ENCODE data around the gene CCDC88C.
"Not testable (repeated sequence)": the region's sequence is repeated elsewhere in the genome, so short reads cannot be mapped to it uniquely, and the experiment has no call there.

Gene CCDC88C

GRCh38 chr14:91284791-91285548, 132.7 kb downstream of the CCDC88C start:
- peak; percentile 52 for DNase-seq

- DNase-seq: no peak
Measured at GRCh38 chr14:91284146-91284790, 133.4 kb downstream of the CCDC88C start.

- DNase-seq: no peak
Measured at GRCh38 chr14:91283666-91284065, 134.0 kb downstream of the CCDC88C start.

DNA sequence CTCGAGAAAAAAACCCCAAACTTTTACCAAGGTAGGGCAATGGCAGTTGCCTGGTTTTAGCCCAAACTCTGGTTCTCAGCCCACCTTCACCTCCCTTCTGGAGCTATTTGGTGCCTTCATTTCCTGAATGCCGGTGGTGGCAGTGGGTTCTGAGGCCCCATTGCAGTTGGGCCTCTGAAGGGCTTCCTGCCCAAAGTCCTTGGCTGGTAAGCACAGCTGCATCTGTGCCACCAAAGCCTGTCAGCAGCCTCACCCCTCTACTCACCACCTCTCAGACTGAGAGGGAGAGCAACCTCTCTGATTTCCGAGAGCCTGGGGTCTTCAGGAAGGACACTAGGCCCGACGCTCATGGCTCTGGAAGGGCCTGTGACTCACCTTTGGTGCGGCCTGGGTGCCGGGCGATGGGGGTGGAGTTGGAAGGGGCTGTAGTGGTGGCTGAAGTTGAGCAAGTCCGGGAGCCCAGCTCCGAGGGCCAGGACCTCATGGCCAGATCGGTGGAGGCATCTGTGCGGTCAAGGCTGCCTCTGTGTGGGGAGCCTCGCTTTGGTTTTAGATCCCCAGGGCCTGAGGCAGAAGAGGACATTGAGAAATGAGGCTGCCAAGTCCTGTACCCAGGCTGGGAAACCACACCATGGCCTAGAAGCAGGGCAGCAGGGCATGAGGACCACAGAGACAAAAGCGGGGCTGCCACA, 134.5 kb downstream of the CCDC88C start:
- no peak for DNase-seq

DNA sequence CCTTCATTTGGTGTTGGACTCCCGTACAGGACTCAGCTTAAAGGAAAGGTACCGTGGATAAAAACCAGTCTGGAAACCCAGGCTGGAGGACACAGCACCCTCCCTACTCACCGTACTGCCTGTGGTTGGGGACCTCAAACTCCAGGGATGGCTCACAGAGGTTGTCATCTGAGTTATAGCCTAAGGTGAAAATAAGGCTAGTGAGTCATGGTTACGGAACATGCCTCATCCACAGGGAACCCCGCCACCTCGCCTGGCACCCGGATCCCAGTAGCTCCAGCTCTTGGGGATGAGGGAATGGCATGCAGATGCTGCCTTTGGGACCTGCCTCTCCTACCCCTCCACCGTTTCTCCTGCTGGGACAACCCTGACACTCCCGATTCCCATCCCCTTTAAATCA, 136.3 kb downstream of the CCDC88C start:
- DNase-seq: no peak

- no peak for DNase-seq
Measured at GRCh38 chr14:91280129-91280528, 137.5 kb downstream of the CCDC88C start.

DNA sequence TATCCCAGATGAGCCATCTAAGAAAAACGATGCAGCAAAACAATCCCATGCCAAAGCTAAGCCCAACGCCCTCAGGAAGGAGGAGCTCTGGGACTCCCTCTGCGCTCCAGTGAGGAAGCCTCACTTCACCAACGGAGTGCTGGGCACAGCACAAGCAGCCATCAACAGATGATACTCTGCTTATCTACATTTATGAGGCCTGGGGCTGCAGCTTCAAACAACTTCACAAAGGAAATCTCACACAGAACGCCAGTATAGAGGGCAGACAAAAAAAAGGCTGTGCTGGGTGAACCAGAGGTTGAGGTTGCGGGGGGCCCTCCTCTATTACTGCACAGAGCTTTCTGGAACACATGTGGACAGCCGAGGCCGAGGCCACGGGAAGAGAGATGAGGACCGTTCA, 138.3 kb downstream of the CCDC88C start:
- DNase-seq: no peak

DNA sequence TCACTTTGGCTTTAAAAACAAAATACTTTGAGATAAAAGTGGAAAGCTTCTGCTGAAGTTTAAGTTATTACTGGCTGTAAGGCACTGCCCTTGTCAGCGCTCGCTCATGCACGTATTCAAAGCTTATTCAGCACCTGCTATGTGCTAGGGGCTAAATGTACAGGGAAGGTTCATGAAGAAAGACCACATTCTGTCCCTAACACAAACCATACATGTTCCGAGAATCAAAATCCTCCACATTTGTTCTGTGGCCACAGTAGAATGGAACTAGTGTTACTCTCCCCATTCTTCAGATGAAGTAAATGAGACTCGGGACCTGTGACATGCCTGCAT, 139.3 kb downstream of the CCDC88C start:
- no peak for DNase-seq

GRCh38 chr14:91277546-91278382, 139.9 kb downstream of the CCDC88C start:
- DNase-seq: no peak

DNA sequence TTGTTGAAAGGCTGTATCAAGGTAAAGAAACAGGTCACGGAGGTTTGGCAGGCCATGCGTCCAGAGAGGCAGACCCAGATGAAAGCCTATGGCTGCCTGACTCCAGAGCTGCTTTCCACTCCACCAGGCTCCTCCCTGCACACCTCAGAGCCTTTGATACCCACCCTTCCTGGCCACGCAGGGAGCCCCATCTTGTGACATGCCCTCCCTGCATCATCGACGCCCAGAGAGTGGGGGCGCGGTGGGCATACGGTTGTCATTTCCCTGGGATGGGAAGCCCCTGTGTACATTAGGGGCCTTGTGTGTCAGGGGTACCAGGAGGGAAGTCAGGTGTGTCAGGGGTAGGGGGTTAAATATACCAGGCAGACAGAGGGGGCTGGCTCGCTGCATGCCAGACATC, 142.8 kb downstream of the CCDC88C start:
- no peak for DNase-seq

- DNase-seq: no peak
Measured at GRCh38 chr14:91273885-91274273, 143.7 kb downstream of the CCDC88C start.

GRCh38 chr14:91273273-91273884, 144.2 kb downstream of the CCDC88C start:
- DNase-seq: no peak

DNA sequence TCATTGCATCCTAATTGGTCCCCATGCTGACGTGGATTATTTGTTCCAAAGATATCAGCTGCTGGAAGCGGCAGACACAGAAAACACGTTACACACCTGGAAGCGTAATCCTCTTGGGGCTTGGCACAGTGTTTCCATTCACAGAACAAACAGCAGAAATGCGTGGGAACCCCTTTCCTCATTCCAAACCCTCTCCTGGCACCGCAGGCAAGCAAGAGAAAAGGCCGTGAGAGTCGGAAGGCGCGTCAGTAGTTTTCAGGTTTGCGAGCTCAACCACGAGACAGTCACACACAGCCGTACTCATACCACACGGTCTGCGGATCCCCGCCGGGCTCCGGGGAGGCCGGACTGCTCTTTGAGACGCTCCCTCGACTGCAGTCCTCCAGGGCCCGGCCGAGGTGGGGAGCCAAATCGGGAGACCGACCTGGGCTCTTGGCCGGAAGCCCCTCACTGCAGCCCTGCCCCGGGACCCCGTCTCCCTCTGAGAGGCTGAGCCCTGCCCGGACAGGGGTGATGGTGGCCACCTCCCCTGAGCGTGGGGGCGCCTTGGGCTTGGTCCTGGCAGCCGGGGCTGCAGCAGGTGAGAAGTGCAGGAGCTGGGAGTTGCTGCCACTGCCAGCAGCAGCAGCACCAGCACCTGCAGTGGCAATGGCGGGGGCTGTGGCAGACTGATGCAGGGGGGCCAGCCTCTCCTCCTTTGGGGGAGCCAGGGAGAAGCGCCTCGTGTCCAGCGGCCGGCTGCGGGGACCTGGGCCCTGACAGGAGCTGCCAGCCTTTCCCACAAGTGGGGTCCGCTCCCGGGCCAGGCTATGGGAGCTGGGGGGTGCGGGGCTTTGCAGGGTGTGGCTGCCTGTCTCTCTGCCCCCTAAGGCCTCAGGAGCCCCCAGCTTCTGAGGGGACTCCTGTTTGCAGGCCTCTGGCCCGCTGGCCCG, 145.0 kb downstream of the CCDC88C start:
- DNase-seq: no peak

DNA sequence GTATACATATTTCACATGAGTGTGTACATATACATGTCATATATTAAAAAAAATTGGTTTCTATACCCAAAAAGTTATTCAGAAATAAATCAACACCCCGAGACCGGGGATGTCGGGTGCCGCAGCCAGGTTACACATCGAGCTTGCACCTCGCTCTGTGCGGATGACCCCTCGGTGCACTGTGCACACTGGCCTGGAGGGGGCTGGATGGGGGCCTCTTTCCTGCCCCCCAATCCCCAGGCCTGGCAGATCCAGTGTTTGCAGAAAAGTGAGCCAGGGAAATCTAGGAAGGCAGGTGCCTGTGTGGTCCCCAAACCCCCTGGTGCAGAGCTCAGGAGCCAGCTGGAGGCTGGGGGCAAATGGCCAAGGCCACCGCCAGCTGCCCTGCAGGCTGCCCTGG, 146.0 kb downstream of the CCDC88C start:
- DNase-seq: no peak

DNA sequence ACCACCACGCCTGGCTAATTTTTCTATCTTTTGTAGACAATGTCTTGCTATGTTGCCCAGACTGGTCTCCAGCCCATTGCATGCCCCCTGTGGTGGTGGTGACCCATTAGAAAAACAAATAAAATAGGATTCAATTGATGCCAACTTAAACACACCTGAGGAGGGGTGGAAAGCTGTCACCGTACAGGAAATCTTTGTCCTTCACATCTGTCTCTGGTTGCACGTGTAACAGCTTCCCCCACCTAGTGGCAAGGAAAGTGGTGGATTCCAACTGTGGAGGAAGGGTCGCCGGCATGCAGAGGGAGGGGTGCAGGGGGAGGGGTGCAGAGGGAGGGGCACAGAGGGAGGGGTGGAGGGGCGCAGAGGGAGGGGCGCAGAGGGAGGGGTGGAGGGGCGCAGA, 147.0 kb downstream of the CCDC88C start:
- DNase-seq: no peak

DNA sequence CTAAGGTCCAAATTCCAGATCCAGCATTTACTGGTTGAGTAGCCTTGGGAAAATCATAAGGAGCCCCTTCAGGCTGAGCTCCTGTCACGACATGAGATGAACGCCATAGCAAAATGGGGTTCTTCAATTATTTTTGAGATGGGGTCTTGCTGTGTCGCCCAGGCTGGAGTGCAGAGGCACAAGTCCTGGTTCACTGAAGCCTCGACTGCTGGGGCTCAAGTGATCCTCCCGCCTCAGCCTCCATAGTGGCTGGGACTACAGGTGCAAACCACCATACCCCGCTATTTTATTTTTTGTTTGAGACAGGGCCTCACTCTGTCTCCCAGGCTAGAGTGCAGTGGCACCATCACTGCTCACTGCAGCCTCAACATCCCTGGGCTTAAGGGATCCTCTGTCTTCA, 147.4 kb downstream of the CCDC88C start:
- DNase-seq: no peak

DNA sequence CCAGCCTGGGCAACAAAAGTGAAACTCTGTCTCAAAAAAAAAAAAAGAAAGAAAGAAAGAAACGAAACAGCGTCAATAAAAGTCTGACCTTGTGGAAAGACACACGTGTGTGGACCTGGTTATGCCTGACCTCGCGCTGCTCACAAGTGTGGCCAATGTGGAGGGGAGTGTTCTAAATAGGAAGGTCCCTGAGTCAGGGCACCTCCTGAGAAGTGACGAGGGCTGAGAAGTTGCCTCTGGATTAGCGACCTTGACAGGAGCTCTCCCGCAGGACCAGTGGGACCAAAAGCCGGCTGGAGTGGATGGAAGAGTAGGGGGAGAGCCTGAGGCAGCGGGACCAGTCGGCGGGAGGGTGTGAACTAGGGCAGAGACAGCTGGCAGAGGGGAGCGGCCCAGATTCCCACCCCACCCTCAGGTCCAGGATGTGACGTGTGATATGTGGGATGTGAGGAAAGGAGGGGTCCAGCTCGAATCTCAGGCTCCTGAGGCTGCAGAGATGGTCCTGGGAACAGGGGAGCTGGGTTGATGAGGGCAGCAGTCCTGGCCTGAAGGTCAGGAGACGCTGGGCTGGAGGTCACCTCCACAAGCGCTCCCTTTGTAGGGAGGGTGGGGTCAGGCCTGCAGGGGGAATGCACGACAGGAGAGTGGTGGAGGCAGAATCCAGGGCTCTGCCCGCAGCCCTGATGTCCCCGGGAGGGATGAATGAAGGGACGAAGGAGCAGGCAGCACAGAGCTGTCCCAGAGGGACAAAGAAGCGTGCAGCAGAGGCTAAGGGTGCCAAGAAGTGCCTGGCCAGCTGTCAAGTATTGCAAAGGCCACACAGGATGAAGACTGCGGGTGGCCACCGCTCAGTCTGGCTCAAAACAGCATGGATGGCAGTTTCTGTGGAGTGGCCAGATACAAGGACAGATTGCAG, 148.3 kb downstream of the CCDC88C start:
- DNase-seq: peak; percentile 23

GRCh38 chr14:91267965-91268437, 149.6 kb downstream of the CCDC88C start:
- DNase-seq: no peak

DNA sequence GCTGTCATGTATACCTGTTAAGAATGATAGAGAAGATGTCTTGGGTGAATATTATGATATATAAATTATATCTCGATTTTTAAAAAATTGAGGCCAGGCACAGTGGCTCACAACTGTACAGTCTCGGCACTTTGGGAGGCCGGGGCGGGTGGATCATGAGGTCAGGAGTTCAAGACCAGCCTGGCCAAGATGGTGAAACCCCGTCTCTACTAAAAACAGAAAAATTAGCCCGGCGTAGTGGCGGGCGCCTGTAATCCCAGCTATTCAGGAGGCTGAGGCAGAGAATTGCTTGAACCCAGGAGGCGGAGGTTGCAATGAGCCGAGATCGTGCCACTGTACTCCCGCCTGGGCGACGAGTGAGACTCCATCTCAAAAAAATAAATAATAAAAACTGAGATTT, 151.3 kb downstream of the CCDC88C start:
- not testable (repeated sequence) for DNase-seq

DNA sequence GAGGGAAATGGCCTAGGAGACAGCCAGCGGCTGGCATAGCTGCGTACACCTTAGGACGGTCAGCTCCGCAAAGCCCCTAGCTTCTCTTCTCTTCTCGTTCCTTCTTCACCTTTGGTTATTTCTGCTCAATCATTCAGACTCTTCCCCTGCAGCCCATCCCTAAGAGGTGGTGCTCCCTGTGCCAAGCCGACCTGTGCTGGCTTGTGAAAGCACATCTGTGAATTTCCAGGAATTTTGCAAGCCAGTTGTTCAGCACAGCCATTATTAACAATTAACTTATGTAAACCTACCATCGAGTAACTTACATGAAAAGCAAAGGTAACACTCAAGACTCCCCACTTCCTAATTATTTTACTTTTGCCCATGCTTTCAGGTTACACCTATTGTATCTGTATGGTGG, 152.2 kb downstream of the CCDC88C start:
- DNase-seq: no peak

Measured in NCI-H82 (cell line).